ENCODE data around the gene EMC10.

Gene EMC10

DNA sequence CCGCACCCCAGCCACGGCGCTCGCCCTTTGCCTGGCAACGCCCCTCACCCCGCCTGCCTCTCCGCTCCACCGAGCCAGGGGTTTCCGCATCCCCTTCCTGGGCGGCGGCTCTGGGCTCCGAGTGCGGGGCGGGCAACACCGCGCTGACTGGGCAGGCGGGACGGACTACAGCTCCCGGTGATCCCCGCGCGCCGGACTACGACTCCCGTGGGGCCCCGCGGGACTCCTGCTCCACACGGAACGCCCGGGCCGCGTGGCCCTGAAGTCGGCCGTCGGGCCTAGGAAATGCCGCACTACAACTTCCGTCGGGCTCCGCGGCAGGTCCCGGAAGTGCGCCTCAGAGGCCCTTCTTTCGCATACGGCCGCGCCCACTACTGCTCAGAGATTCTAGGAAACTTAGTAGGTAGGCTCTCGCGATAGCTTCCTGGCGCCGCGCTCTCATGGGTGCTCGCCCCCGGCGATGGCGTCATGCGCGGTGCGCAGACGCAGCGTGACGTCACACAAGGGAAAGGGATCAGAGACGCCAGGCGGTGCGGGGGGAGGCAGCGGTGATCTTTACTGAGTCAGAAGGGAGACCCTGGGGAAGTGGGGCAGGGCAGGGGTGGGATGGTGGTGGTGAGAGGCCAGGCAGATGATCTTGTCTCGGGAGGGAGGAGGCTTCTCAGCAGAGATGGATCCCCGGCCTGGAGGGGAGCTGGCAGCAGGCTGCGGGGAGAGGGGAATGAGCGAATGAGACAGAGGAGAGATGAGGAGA, 34.9 kb downstream of the EMC10 start, which contains the start of gene JOSD2 (continued):
- TF ChIP-seq ZNF239 (tag by site-specific recombination; IDR thresholded peaks at IDR 0.05) = peak; percentile 76; the same call in 1 of the 2 replicates
- TF ChIP-seq ZNF837 (tag by site-specific recombination; IDR thresholded peaks at IDR 0.05) = no peak
- no peak for TF ChIP-seq ZNF416 (tag by site-specific recombination; IDR thresholded peaks at IDR 0.05)
- 0 out of 2 replicates have a peak, but pooled peaks have one; percentile 13 for TF ChIP-seq BCL11A (tag by site-specific recombination; IDR thresholded peaks at IDR 0.05; ENCODE audit: low read depth)
- no peak for TF ChIP-seq ZNF248 (tag by site-specific recombination; IDR thresholded peaks at IDR 0.05)
- TF ChIP-seq, protein P1, sequence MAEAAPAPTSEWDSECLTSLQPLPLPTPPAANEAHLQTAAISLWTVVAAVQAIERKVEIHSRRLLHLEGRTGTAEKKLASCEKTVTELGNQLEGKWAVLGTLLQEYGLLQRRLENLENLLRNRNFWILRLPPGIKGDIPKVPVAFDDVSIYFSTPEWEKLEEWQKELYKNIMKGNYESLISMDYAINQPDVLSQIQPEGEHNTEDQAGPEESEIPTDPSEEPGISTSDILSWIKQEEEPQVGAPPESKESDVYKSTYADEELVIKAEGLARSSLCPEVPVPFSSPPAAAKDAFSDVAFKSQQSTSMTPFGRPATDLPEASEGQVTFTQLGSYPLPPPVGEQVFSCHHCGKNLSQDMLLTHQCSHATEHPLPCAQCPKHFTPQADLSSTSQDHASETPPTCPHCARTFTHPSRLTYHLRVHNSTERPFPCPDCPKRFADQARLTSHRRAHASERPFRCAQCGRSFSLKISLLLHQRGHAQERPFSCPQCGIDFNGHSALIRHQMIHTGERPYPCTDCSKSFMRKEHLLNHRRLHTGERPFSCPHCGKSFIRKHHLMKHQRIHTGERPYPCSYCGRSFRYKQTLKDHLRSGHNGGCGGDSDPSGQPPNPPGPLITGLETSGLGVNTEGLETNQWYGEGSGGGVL (tag by site-specific recombination; IDR thresholded peaks at IDR 0.05) = peak; percentile 96
- TF ChIP-seq ZNF530 (tag by site-specific recombination; IDR thresholded peaks at IDR 0.05; ENCODE audit: low read depth) = no peak
- no peak for TF ChIP-seq ZNF549 (tag by site-specific recombination; IDR thresholded peaks at IDR 0.05)
- TF ChIP-seq GLIS1 (tag by site-specific recombination; IDR thresholded peaks at IDR 0.05) = peak; percentile 55
- TF ChIP-seq KLF16 (tag by site-specific recombination; IDR thresholded peaks at IDR 0.05) = peak; percentile 93
- peak; percentile 37; the same call in 1 of the 2 replicates for TF ChIP-seq ZIC2 (tag by site-specific recombination; IDR thresholded peaks at IDR 0.05)
- TF ChIP-seq ZNF777 (tag by site-specific recombination; IDR thresholded peaks at IDR 0.05; ENCODE audit: borderline replicate concordance) = no peak; the same call in 1 of the 2 replicates
- TF ChIP-seq ZXDB (tag by site-specific recombination; IDR thresholded peaks at IDR 0.05) = peak; percentile 92
- no peak for TF ChIP-seq ZNF404 (tag by site-specific recombination; IDR thresholded peaks at IDR 0.05)
- TF ChIP-seq, protein P2, sequence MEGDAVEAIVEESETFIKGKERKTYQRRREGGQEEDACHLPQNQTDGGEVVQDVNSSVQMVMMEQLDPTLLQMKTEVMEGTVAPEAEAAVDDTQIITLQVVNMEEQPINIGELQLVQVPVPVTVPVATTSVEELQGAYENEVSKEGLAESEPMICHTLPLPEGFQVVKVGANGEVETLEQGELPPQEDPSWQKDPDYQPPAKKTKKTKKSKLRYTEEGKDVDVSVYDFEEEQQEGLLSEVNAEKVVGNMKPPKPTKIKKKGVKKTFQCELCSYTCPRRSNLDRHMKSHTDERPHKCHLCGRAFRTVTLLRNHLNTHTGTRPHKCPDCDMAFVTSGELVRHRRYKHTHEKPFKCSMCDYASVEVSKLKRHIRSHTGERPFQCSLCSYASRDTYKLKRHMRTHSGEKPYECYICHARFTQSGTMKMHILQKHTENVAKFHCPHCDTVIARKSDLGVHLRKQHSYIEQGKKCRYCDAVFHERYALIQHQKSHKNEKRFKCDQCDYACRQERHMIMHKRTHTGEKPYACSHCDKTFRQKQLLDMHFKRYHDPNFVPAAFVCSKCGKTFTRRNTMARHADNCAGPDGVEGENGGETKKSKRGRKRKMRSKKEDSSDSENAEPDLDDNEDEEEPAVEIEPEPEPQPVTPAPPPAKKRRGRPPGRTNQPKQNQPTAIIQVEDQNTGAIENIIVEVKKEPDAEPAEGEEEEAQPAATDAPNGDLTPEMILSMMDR (tag by site-specific recombination; IDR thresholded peaks at IDR 0.05) = no peak
- peak; percentile 44; the same call in 1 of the 2 replicates for TF ChIP-seq TRIM28 (IDR thresholded peaks at IDR 0.05; ENCODE audit: borderline replicate concordance, low read length)
- no peak for TF ChIP-seq FEZF1 (tag by site-specific recombination; IDR thresholded peaks at IDR 0.05)
- no peak for TF ChIP-seq RBAK (tag by site-specific recombination; IDR thresholded peaks at IDR 0.05)
- peak; percentile 24; the same call in 1 of the 2 replicates for TF ChIP-seq ZNF341 (tag by site-specific recombination; IDR thresholded peaks at IDR 0.05; ENCODE audit: low read depth)
- no peak for TF ChIP-seq ZNF114 (tag by site-specific recombination; IDR thresholded peaks at IDR 0.05)
- TF ChIP-seq, protein P3, sequence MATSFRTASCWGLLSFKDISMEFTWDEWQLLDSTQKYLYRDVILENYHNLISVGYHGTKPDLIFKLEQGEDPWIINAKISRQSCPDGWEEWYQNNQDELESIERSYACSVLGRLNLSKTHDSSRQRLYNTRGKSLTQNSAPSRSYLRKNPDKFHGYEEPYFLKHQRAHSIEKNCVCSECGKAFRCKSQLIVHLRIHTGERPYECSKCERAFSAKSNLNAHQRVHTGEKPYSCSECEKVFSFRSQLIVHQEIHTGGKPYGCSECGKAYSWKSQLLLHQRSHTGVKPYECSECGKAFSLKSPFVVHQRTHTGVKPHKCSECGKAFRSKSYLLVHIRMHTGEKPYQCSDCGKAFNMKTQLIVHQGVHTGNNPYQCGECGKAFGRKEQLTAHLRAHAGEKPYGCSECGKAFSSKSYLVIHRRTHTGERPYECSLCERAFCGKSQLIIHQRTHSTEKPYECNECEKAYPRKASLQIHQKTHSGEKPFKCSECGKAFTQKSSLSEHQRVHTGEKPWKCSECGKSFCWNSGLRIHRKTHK (tag by site-specific recombination; IDR thresholded peaks at IDR 0.05) = no peak
- TF ChIP-seq ZNF112 (tag by site-specific recombination; IDR thresholded peaks at IDR 0.05) = no peak
- TF ChIP-seq ZNF571 (tag by site-specific recombination; IDR thresholded peaks at IDR 0.05) = no peak
- no peak for TF ChIP-seq BCL11B (tag by site-specific recombination; IDR thresholded peaks at IDR 0.05; ENCODE audit: low read depth)
- TF ChIP-seq, protein P4, sequence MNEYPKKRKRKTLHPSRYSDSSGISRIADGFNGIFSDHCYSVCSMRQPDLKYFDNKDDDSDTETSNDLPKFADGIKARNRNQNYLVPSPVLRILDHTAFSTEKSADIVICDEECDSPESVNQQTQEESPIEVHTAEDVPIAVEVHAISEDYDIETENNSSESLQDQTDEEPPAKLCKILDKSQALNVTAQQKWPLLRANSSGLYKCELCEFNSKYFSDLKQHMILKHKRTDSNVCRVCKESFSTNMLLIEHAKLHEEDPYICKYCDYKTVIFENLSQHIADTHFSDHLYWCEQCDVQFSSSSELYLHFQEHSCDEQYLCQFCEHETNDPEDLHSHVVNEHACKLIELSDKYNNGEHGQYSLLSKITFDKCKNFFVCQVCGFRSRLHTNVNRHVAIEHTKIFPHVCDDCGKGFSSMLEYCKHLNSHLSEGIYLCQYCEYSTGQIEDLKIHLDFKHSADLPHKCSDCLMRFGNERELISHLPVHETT (tag by site-specific recombination; IDR thresholded peaks at IDR 0.05) = peak; percentile 80
- no peak for TF ChIP-seq ZNF677 (tag by site-specific recombination; IDR thresholded peaks at IDR 0.05)
- peak; percentile 91 for TF ChIP-seq ZBTB48 (tag by site-specific recombination; IDR thresholded peaks at IDR 0.05)
- no peak for TF ChIP-seq ZNF133 (tag by site-specific recombination; IDR thresholded peaks at IDR 0.05)
- no peak for TF ChIP-seq ZNF202 (tag by site-specific recombination; IDR thresholded peaks at IDR 0.05; ENCODE audit: borderline replicate concordance)
- TF ChIP-seq ZFHX2 (tag by site-specific recombination; conservative IDR thresholded peaks at IDR 0.05) = peak; percentile 83
- TF ChIP-seq ZNF529 (tag by site-specific recombination; IDR thresholded peaks at IDR 0.05; ENCODE audit: insufficient replicate concordance) = no peak
- TF ChIP-seq ZNF223 (tag by site-specific recombination; IDR thresholded peaks at IDR 0.05) = no peak
- TF ChIP-seq SP7 (tag by site-specific recombination; IDR thresholded peaks at IDR 0.05) = peak; percentile 88; the same call in 1 of the 2 replicates
- TF ChIP-seq, protein P5, sequence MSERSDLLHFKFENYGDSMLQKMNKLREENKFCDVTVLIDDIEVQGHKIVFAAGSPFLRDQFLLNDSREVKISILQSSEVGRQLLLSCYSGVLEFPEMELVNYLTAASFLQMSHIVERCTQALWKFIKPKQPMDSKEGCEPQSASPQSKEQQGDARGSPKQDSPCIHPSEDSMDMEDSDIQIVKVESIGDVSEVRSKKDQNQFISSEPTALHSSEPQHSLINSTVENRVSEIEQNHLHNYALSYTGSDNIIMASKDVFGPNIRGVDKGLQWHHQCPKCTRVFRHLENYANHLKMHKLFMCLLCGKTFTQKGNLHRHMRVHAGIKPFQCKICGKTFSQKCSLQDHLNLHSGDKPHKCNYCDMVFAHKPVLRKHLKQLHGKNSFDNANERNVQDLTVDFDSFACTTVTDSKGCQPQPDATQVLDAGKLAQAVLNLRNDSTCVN (tag by site-specific recombination; optimal IDR thresholded peaks at IDR 0.05) = peak; percentile 97
- no peak for TF ChIP-seq ZNF473 (tag by site-specific recombination; IDR thresholded peaks at IDR 0.05)

Data from HEK293 (cell line).